OCI-LY7 (cell line): ENCODE data around the gene HMCN1. TPM values are rescaled to one million over a fixed set of nuclear protein-coding genes. Genes with fewer than 3 reads are reported as not detected.

ENCODE experiments used
- BruUV-seq: library from RNA; stranded (reverse); fragments of 400-500 nt; replicated peaks from 2 replicates; lab custom pipeline; 2021; lab: Mats Ljungman, UMichigan
- CTCF ChIA-PET: fragments of 300-600 bp; sonication (Branson Sonifier 250); formaldehyde crosslinking; loops from one replicate; lab custom pipeline; 2022; ENCODE audit warnings: antibody characterized with exemption; ENCODE audit not compliant: unreplicated experiment; lab: Charles Lee
- POLR2A ChIA-PET: fragments of 300-600 bp; sonication (Branson Sonifier 250); formaldehyde crosslinking; loops from one replicate; lab custom pipeline; 2022; ENCODE audit warnings: antibody characterized with exemption; lab: Charles Lee
- DNase-seq: peaks from one replicate; pipeline ENCODE4 v3.0.0-alpha.2; 2015; ENCODE audit warnings: low spot score
- H2AFZ ChIP-seq: fragments of 200-600 bp; sonication (generic), shearing (Covaris generic); 2 replicates; pipeline ENCODE4 v1.6.1; 2014; ENCODE audit warnings: mild to moderate bottlenecking, antibody characterized with exemption, low read length, moderate library complexity
- H3K27ac ChIP-seq: fragments of 200-600 bp; sonication (generic); 2 replicates; pipeline ENCODE4 v1.5.1; 2014; ENCODE audit warnings: mixed run types, low read depth, mild to moderate bottlenecking, moderate library complexity, low read length, inconsistent platforms; ENCODE audit not compliant: poor library complexity, severe bottlenecking
- H3K36me3 ChIP-seq: fragments of 200-600 bp; sonication (generic); 2 replicates; pipeline ENCODE4 v1.6.1; 2014; ENCODE audit warnings: mild to moderate bottlenecking, antibody characterized with exemption, low read length, moderate library complexity, mixed read lengths; ENCODE audit not compliant: insufficient read depth
- H3K4me1 ChIP-seq: fragments of 200-600 bp; sonication (generic); 2 replicates; pipeline ENCODE4 v1.5.1; 2014; ENCODE audit warnings: mild to moderate bottlenecking, low read length; ENCODE audit not compliant: insufficient read depth, poor library complexity, severe bottlenecking
- H3K4me2 ChIP-seq: fragments of 200-600 bp; sonication (generic); 2 replicates; pipeline ENCODE4 v1.6.1; 2014; ENCODE audit warnings: mild to moderate bottlenecking, low read length
- H3K4me3 ChIP-seq: fragments of 200-600 bp; sonication (generic); 2 replicates; pipeline ENCODE4 v1.5.1; 2014; ENCODE audit warnings: mild to moderate bottlenecking, low read depth, low read length; ENCODE audit not compliant: poor library complexity, severe bottlenecking
- H3K79me2 ChIP-seq: fragments of 200-600 bp; sonication (generic); 2 replicates; pipeline ENCODE4 v1.6.1; 2016; ENCODE audit warnings: low read depth, mild to moderate bottlenecking, low read length, moderate library complexity, mixed read lengths; ENCODE audit not compliant: insufficient read depth
- H3K9me2 ChIP-seq: fragments of 200-600 bp; sonication (generic); 2 replicates; pipeline ENCODE4 v1.6.1; 2016; ENCODE audit warnings: mild to moderate bottlenecking, low read length, mixed read lengths; ENCODE audit not compliant: insufficient read depth
- H3K9me3 ChIP-seq: fragments of 200-600 bp; sonication (generic); 2 replicates; pipeline ENCODE4 v1.6.1; 2014; ENCODE audit warnings: mild to moderate bottlenecking, mixed run types, low read length, mixed read lengths
- H4K20me1 ChIP-seq: fragments of 200-600 bp; sonication (generic); 2 replicates; pipeline ENCODE4 v1.6.1; 2014; ENCODE audit warnings: mild to moderate bottlenecking, antibody characterized with exemption, low read length, moderate library complexity, mixed read lengths; ENCODE audit not compliant: insufficient read depth
- CTCF ChIP-seq: fragments of 200-600 bp; sonication (generic); conservative IDR thresholded peaks from 2 replicates; pipeline ENCODE4 v1.5.1; 2014; ENCODE audit warnings: mild to moderate bottlenecking, antibody characterized with exemption, low read length, moderate library complexity, mixed read lengths
- EZH2phosphoT487 ChIP-seq: fragments of 200-600 bp; sonication (generic); IDR thresholded peaks from 2 replicates; pipeline ENCODE4 v1.6.1; 2018; ENCODE audit warnings: low read depth, borderline replicate concordance, mild to moderate bottlenecking, mixed run types, antibody characterized with exemption, low read length, moderate library complexity, mixed read lengths
- intact Hi-C: fragments of 100-400 bp; cut with micrococcal nuclease; formaldehyde crosslinking; loops from one replicate; pipeline ENCODE4 v1.10.0; 2022; ENCODE audit not compliant: unreplicated experiment
- total RNA-seq, 2 experiments: library from RNA; depleted of rRNA in 1 of 2; stranded (reverse); fragments of >200 nt in 1 of 2; shearing (Covaris generic) in 1 of 2; gene quantifications; 2 replicates each; pipeline ENCODE4 v1.2.3, GENCODE V29; 2014 to 2022

The HMCN1 gene
- total RNA-seq, 2 experiments from 2014 or later = 0.02 TPM; not detected in 1

DNA sequence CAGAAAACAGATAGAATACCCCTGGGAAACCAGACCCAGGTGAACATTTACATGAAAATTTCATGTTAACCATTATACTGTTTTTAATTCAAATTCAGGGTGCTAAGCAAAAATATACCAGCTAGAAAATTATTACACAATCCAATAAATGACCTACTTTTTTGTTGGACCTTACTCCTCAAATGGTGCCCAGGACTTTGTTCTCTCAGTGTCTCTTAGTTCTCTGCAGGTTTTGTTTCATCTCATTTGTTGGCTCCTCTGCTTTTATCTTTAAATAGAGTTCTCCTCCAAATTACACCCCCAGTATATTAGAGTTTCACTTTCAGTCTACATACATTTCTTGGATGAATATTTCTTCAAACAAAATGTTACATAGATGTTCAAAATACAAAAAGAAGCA lies 326.0 kb downstream of the HMCN1 start:
- Histone ChIP-seq H3K36me3 (no peaks in the 10 kb centered on the region), H2AFZ (no peak overlapping the region), H3K4me1 (no peaks in the 10 kb centered on the region), H3K9me3 (no peaks in the 10 kb centered on the region), H3K79me2 (no peaks in the 10 kb centered on the region), H3K27ac (no peak overlapping the region), H3K9me2 (no peaks in the 10 kb centered on the region), H4K20me1 (no peaks in the 10 kb centered on the region), H3K4me2 (no peak overlapping the region), H3K4me3 (no peak overlapping the region)
- POLR2A ChIA-PET = interaction anchor here (1.4 kb wide), 1 partner anchor 20 kb away, joined by 4 read pairs; no protein-coding TSS in a partner anchor
- no TSS peak for BruUV-seq
- intact Hi-C loops = no loop called here
- DNase-seq = no peak
- CTCF ChIA-PET = no interaction called here
- no peak for TF ChIP-seq EZH2phosphoT487
- no peak for TF ChIP-seq CTCF

- Histone ChIP-seq H3K4me1 (no peaks in the 10 kb centered on the region), H4K20me1 (no peaks in the 10 kb centered on the region), H3K9me3 (no peaks in the 10 kb centered on the region), H3K4me2 (no peak overlapping the region), H3K4me3 (no peak overlapping the region), H3K79me2 (no peaks in the 10 kb centered on the region), H2AFZ (no peak overlapping the region), H3K36me3 (no peaks in the 10 kb centered on the region), H3K27ac (no peak overlapping the region), H3K9me2 (no peaks in the 10 kb centered on the region)
- TF ChIP-seq CTCF = no peak
- no peak for TF ChIP-seq EZH2phosphoT487
- POLR2A ChIA-PET = interaction anchor here (0.6 to 0.8 kb wide), 2 partner anchors 202 to 528 kb away, joined by 3 to 6 read pairs; no protein-coding TSS in a partner anchor
- no TSS peak for BruUV-seq
- no peak for DNase-seq
- intact Hi-C loops = no loop called here
- CTCF ChIA-PET = no interaction called here
These were observed 329.0 kb downstream of the HMCN1 start for GRCh38 chr1:186063091-186063657.

- H3K4me3 ChIP-seq = no peak overlapping the region
- H4K20me1 ChIP-seq = no peaks in the 10 kb centered on the region
- H3K9me3 ChIP-seq = no peaks in the 10 kb centered on the region
- BruUV-seq = no TSS peak
- no peaks in the 10 kb centered on the region for H3K79me2 ChIP-seq
- CTCF ChIA-PET = no interaction called here
- no peak for TF ChIP-seq CTCF
- TF ChIP-seq EZH2phosphoT487 = no peak
- H2AFZ ChIP-seq = no peak overlapping the region
- H3K27ac ChIP-seq = no peak overlapping the region
- H3K36me3 ChIP-seq = no peaks in the 10 kb centered on the region
- intact Hi-C loops = no loop called here
- DNase-seq = no peak
- POLR2A ChIA-PET = interaction anchor here (0.9 kb wide), 1 partner anchor 100 kb away, joined by 3 read pairs; no protein-coding TSS in a partner anchor
- H3K9me2 ChIP-seq = no peaks in the 10 kb centered on the region
- H3K4me1 ChIP-seq = no peaks in the 10 kb centered on the region
- H3K4me2 ChIP-seq = no peak overlapping the region
These were observed 332.2 kb downstream of the HMCN1 start for GRCh38 chr1:186066411-186066810.
